K562 (cell line): Measurements from ENCODE around the gene DMD. TPM values are rescaled to one million over a fixed set of nuclear protein-coding genes. Genes with fewer than 3 reads are reported as not detected.
A peak's percentile ranks its signal among the peaks of the same experiment; 100 is the strongest.

ENCODE experiments used
- ATAC-seq: fragments of 200-7000 bp; cut with Tn5 transposase; 3 replicates; pipeline ENCODE4 v1.9.1; 2020; ENCODE audit warnings: moderate library complexity
- BruUV-seq: library from RNA; stranded (reverse); fragments of 400-500 nt; replicated peaks from 2 replicates; lab custom pipeline; 2021; lab: Mats Ljungman, UMichigan
- CTCF ChIA-PET: fragments of 300-600 bp; formaldehyde crosslinking; extraction: SDS; loops from one replicate; lab custom pipeline; 2021; ENCODE audit warnings: low intra/inter-chr PET ratio; lab: Yijun Ruan, JAX
- POLR2A ChIA-PET: fragments of 300-600, 350-650 bp; sonication (Branson Sonifier 250); formaldehyde crosslinking; extraction: SDS; loops from one replicate; lab custom pipeline; 2021; ENCODE audit warnings: antibody characterized with exemption, inconsistent platforms; lab: Yijun Ruan, JAX
- DNase-seq, 4 experiments: peaks; one replicate each; pipeline versions ENCODE4 v3.0.0 to v3.0.0-alpha.2; 2011 to 2018; ENCODE audit warnings: low spot score in 3 of 4, mixed read lengths in 3 of 4; ENCODE audit errors: extremely low read depth in 1 of 4
- FAIRE-seq: peaks from 2 replicates; lab custom pipeline; 2011; peaks lifted over from hg19 to GRCh38; lab: Jason Lieb, UNC
- H2AFZ ChIP-seq: 2 replicates; pipeline ENCODE4 v1.6.0; 2011; ENCODE audit warnings: low read depth, low read length, control low read depth, inconsistent platforms
- H3K27ac ChIP-seq: fragments of 200-600 bp; 3 replicates; pipeline ENCODE4 v1.8.0; 2011; ENCODE audit warnings: low read depth, mild to moderate bottlenecking, control low read depth, inconsistent platforms, low read length, moderate library complexity, mixed read lengths; ENCODE audit errors: extremely low read depth
- H3K27me3 ChIP-seq, 2 experiments: fragments of 300-600 bp in 1 of 2; 2 replicates in 1 of 2; 3 replicates in 1 of 2; pipeline versions ENCODE4 v1.6.0 to v1.8.0; 2011; ENCODE audit warnings: inconsistent platforms in 2 of 2, low read length in 2 of 2, mild to moderate bottlenecking in 1 of 2, mixed read lengths in 1 of 2, moderate library complexity in 1 of 2; ENCODE audit not compliant: control insufficient read depth in 2 of 2, insufficient read depth in 2 of 2
- H3K36me3 ChIP-seq: fragments of 300-600 bp; 3 replicates; pipeline ENCODE4 v1.8.0; 2011; ENCODE audit warnings: mild to moderate bottlenecking, low read length, inconsistent platforms; ENCODE audit not compliant: control insufficient read depth, insufficient read depth
- H3K4me1 ChIP-seq, 2 experiments: fragments of 200-600 bp in 1 of 2; replicated peaks in 1 of 2; 2 replicates in 1 of 2; 3 replicates in 1 of 2; pipeline versions ENCODE4 v1.5.1 to v1.8.0; 2011; ENCODE audit warnings: inconsistent platforms in 2 of 2, low read length in 2 of 2, mild to moderate bottlenecking in 1 of 2, mixed read lengths in 1 of 2, moderate library complexity in 1 of 2; ENCODE audit not compliant: control insufficient read depth in 2 of 2, insufficient read depth in 2 of 2
- H3K4me2 ChIP-seq: 2 replicates; pipeline ENCODE4 v1.6.1; 2011; ENCODE audit warnings: low read length, control low read depth, inconsistent platforms, mixed read lengths; ENCODE audit not compliant: insufficient read depth
- H3K4me3 ChIP-seq: fragments of 200-600 bp; sonication (generic), shearing (Covaris generic); 2 replicates; pipeline ENCODE4 v1.5.1; 2016; ENCODE audit warnings: control low read depth, inconsistent platforms
- H3K79me2 ChIP-seq: fragments of 200-600 bp; 3 replicates; pipeline ENCODE4 v1.8.0; 2011; ENCODE audit warnings: low read length, inconsistent platforms; ENCODE audit not compliant: control insufficient read depth, insufficient read depth
- H3K9ac ChIP-seq, 2 experiments: 2 replicates each; pipeline versions ENCODE4 v1.6.0 to v1.6.1; 2011; ENCODE audit warnings: low read depth in 2 of 2, low read length in 2 of 2, control low read depth in 1 of 2, inconsistent platforms in 1 of 2, mild to moderate bottlenecking in 1 of 2, mixed read lengths in 1 of 2; ENCODE audit not compliant: insufficient read depth in 1 of 2
- H3K9me1 ChIP-seq: one replicate; pipeline ENCODE4 v1.6.0; 2011; ENCODE audit warnings: inconsistent platforms, mild to moderate bottlenecking, low read length, moderate library complexity; ENCODE audit not compliant: control insufficient read depth, insufficient read depth
- H3K9me3 ChIP-seq: replicated peaks from 2 replicates; pipeline ENCODE4 v1.5.1; 2011; ENCODE audit warnings: low read depth, low read length, inconsistent platforms; ENCODE audit not compliant: control insufficient read depth, insufficient read depth
- H4K20me1 ChIP-seq: replicated peaks from 2 replicates; pipeline ENCODE4 v1.6.1; 2011; ENCODE audit warnings: low read length, inconsistent platforms, mixed read lengths; ENCODE audit not compliant: control insufficient read depth, insufficient read depth
- BHLHE40 ChIP-seq: IDR thresholded peaks from 2 replicates; pipeline ENCODE4 v1.6.1; 2011; ENCODE audit warnings: low read length, improper control_type of control experiment
- CSDE1 ChIP-seq, 2 experiments: fragments of 450-650 bp; IDR thresholded peaks; 2 replicates each; pipeline ENCODE4 v1.6.1; 2016; ENCODE audit warnings: mild to moderate bottlenecking in 1 of 2
- GMEB1 ChIP-seq: fragments of 250-450 bp; sonication (Bioruptor Pico); IDR thresholded peaks from 2 replicates; pipeline ENCODE4 v1.4.0; 2020; ENCODE audit warnings: mild to moderate bottlenecking
- NELFE ChIP-seq: IDR thresholded peaks from 2 replicates; pipeline ENCODE4 v1.6.1; 2011; ENCODE audit warnings: mild to moderate bottlenecking; ENCODE audit not compliant: insufficient read depth, insufficient read length
- RFX1 ChIP-seq: fragments of 450-650 bp; IDR thresholded peaks from 2 replicates; pipeline ENCODE4 v1.6.1; 2016; ENCODE audit warnings: mild to moderate bottlenecking, moderate library complexity
- ZNF280A ChIP-seq: fragments of 450-650 bp; IDR thresholded peaks from 2 replicates; pipeline ENCODE4 v1.6.1; 2018; ENCODE audit warnings: mild to moderate bottlenecking, low read depth; ENCODE audit not compliant: partially characterized antibody
- ZNF551 ChIP-seq: fragments of 250-450 bp; sonication (Bioruptor Pico); IDR thresholded peaks from 2 replicates; pipeline ENCODE4 v1.5.0; 2021; ENCODE audit warnings: mild to moderate bottlenecking, moderate library complexity
- ZNF589 ChIP-seq: fragments of 200-800 bp; sonication (Bioruptor generic); IDR thresholded peaks from 2 replicates; pipeline ENCODE4 v1.6.1; 2016; ENCODE audit warnings: low read depth, missing genetic modification characterization, missing compliant biosample characterization
- ZNF764 ChIP-seq: fragments of 250-450 bp; sonication (Bioruptor Pico); IDR thresholded peaks from 2 replicates; pipeline ENCODE4 v1.4.0; 2020; ENCODE audit warnings: low read depth, mild to moderate bottlenecking, moderate library complexity
- WGBS: fragments of 100-300 bp; shearing (Covaris generic); methylation state at CpG from one replicate; pipeline ENCODE4 v1.1.6; 2016; ENCODE audit warnings: low coverage, mixed read lengths; ENCODE audit not compliant: insufficient coverage; ENCODE audit errors: missing lambda C conversion rate; 5-methylcytosine and 5-hydroxymethylcytosine counted together
- in situ Hi-C: fragments of 300-500 bp; cut with MboI; formaldehyde crosslinking; loops from 4 replicates; pipeline ENCODE4 v1.15.0; 2018; ENCODE audit warnings: inconsistent platforms, mixed read lengths
- intact Hi-C: fragments of 100-400 bp; cut with micrococcal nuclease; formaldehyde crosslinking; loops from 2 replicates; pipeline ENCODE4 v1.14.2; 2022
- polyA plus RNA-seq, 8 experiments: library from polyadenylated mRNA; depleted of rRNA in 4 of 8; stranded (reverse) in 5 of 8; unstranded in 3 of 8; fragments of >200 nt; fragmentation: Nextera tagmentation in 2 of 8; fragmentation: Illumina TruSeq in 1 of 8; extraction: Ambion mirVana in 2 of 8; extraction: Trizol in 1 of 8; gene quantifications; 2 replicates each; pipeline versions ENCODE4 v1.2.1 to v1.2.3, GENCODE V29; 2011 to 2014; ENCODE audit warnings: inconsistent platforms in 1 of 8, missing spikeins in 1 of 8
- total RNA-seq, 7 experiments: library from RNA; depleted of rRNA in 6 of 7; stranded (reverse); fragments of >200 nt in 6 of 7; fragmentation: Illumina TruSeq in 2 of 7; extraction: Trizol in 2 of 7; gene quantifications; 2 replicates each; pipeline versions ENCODE4 v1.2.1 to v1.2.3, GENCODE V29; 2011 to 2021; ENCODE audit warnings: low replicate concordance in 1 of 7

Gene DMD
- total and polyA plus RNA-seq, 9 of the 15 experiments (the other 6 are each of a cell fraction or from before 2014, with no cell fraction given), result 3.8 to 20.4 (median 11.4) TPM

- ATAC-seq, result no peak
- no peak for FAIRE-seq
- H3K9me1 ChIP-seq, result no peaks in the 10 kb centered on the region
- CTCF ChIA-PET, result no interaction called here
- in situ Hi-C loops, result no loop called here
- TF ChIP-seq RFX1 (peak; percentile 22; the same call in 1 of the 2 replicates), ZNF280A (no peak)
- TF ChIP-seq, all 486 proteins: peak for 1
- Histone ChIP-seq H2AFZ (no peak overlapping the region), H3K9me3 (no peaks in the 10 kb centered on the region), H3K27me3 (no peaks in the 10 kb centered on the region), H4K20me1 (no peaks in the 10 kb centered on the region), H3K27ac (no peak overlapping the region), H3K4me2 (no peak overlapping the region), H3K79me2 (no peaks in the 10 kb centered on the region), H3K4me3 (no peak overlapping the region), H3K36me3 (no peaks in the 10 kb centered on the region), H3K4me1 (no peaks in the 10 kb centered on the region; a peak in 1 of 5 replicates), H3K9ac (no peak overlapping the region)
- POLR2A ChIA-PET, result no interaction called here
- intact Hi-C loops, result loop anchor here (10.0 kb wide), 1 partner anchor 254 kb away; no protein-coding TSS in a partner anchor
- no TSS peak for BruUV-seq
- WGBS, result 8% methylated on average over 4 of the region's 4 CpGs
- no peak for DNase-seq
These were observed 1912.4 kb downstream of the DMD start for GRCh38 chrX:31298916-31299315.

- ChIA-PET POLR2A (no interaction called here), CTCF (no interaction called here)
- Histone ChIP-seq H3K36me3 (no peaks in the 10 kb centered on the region), H2AFZ (no peak overlapping the region), H3K27ac (no peak overlapping the region), H3K79me2 (no peaks in the 10 kb centered on the region), H3K27me3 (no peaks in the 10 kb centered on the region), H4K20me1 (no peaks in the 10 kb centered on the region), H3K9ac (no peak overlapping the region), H3K4me2 (no peak overlapping the region), H3K9me1 (no peaks in the 10 kb centered on the region), H3K4me3 (no peak overlapping the region), H3K9me3 (no peaks in the 10 kb centered on the region), H3K4me1 (no peaks in the 10 kb centered on the region; a peak in 1 of 5 replicates)
- no TSS peak for BruUV-seq
- DNase-seq (no peak), FAIRE-seq (no peak), ATAC-seq (no peak)
- in situ Hi-C loops (no loop called here), intact Hi-C loops (loop anchor here (10.0 kb wide), 1 partner anchor 253 kb away; no protein-coding TSS in a partner anchor)
- TF ChIP-seq ZNF551 (CRISPR knock-in tag) (no peak), BHLHE40 (no peak), ZNF764 (no peak), NELFE (no peak), CSDE1 (IDR thresholded peaks at IDR 0.05) (no peak), ZNF589 (no peak), GMEB1 (CRISPR knock-in tag) (no peak)
These were observed 1913.5 kb downstream of the DMD start for GRCh38 chrX:31297881-31298280.
